CD4-positive, alpha-beta T cell treated with Interferon gamma for 1 hour (primary cell): ENCODE measurements around the gene BTBD9.
A peak's percentile ranks its signal among the peaks of the same experiment; 100 is the strongest.

Experiments used
- DNase-seq: peaks from one replicate; pipeline ENCODE4 v3.0.0-alpha.2; 2020

The BTBD9 gene

GRCh38 chr6:38169977-38170526, 469.7 kb downstream of the BTBD9 start:
- no peak for DNase-seq

GRCh38 chr6:38169221-38169976, 470.3 kb downstream of the BTBD9 start:
- no peak for DNase-seq

- no peak for DNase-seq
Measured at GRCh38 chr6:38168699-38169098, 471.0 kb downstream of the BTBD9 start.

- DNase-seq: no peak
Measured at GRCh38 chr6:38168126-38168525, 471.6 kb downstream of the BTBD9 start.

GRCh38 chr6:38167598-38167997, 472.1 kb downstream of the BTBD9 start:
- DNase-seq: no peak

- DNase-seq: no peak
Measured at GRCh38 chr6:38166411-38167240, 473.1 kb downstream of the BTBD9 start.

- no peak for DNase-seq
Measured at GRCh38 chr6:38164671-38165108, 475.0 kb downstream of the BTBD9 start.

GRCh38 chr6:38164131-38164481, 475.6 kb downstream of the BTBD9 start:
- no peak for DNase-seq

GRCh38 chr6:38163186-38164130, 476.3 kb downstream of the BTBD9 start:
- DNase-seq: no peak

GRCh38 chr6:38162493-38163185, 477.1 kb downstream of the BTBD9 start:
- no peak for DNase-seq

GRCh38 chr6:38161754-38162492, 477.8 kb downstream of the BTBD9 start:
- DNase-seq: no peak

- no peak for DNase-seq
Measured at GRCh38 chr6:38161331-38161730, 478.4 kb downstream of the BTBD9 start.

- DNase-seq: no peak
Measured at GRCh38 chr6:38160831-38161230, 478.9 kb downstream of the BTBD9 start.

GRCh38 chr6:38159596-38159995, 480.1 kb downstream of the BTBD9 start:
- DNase-seq: no peak

- no peak for DNase-seq
Measured at GRCh38 chr6:38158762-38159350, 480.9 kb downstream of the BTBD9 start.

- no peak for DNase-seq
Measured at GRCh38 chr6:38157905-38158304, 481.8 kb downstream of the BTBD9 start.

GRCh38 chr6:38156818-38157565, 482.7 kb downstream of the BTBD9 start:
- no peak for DNase-seq

GRCh38 chr6:38155621-38156204, 484.0 kb downstream of the BTBD9 start:
- no peak for DNase-seq

- DNase-seq: peak; percentile 59
Measured at GRCh38 chr6:38155144-38155543, 484.6 kb downstream of the BTBD9 start.

GRCh38 chr6:38154731-38155130, 485.0 kb downstream of the BTBD9 start:
- no peak for DNase-seq
